ENCODE data around the gene CAMK1D. TPM values are rescaled to one million over a fixed set of nuclear protein-coding genes. Genes with fewer than 3 reads are reported as not detected.

Gene CAMK1D
- total and polyA plus RNA-seq, 2 experiments from 2014 or later = 4.6 to 7.2 TPM

- no peak overlapping the region for H2AFZ ChIP-seq
- no peak overlapping the region for H3K4me3 ChIP-seq
- no peaks in the 10 kb centered on the region; the same call in 1 of the 2 replicates for H3K79me2 ChIP-seq (replicated peaks; ENCODE audit: insufficient read depth)
- H3K36me3 ChIP-seq (ENCODE audit: insufficient read depth) = no peaks in the 10 kb centered on the region
- no peak for DNase-seq (ENCODE audit: low spot score)
- peaks cover 18% of the 10 kb centered on the region for H3K4me1 ChIP-seq (ENCODE audit: insufficient read depth)
- 0 out of 2 replicates have a peak, but pooled peaks cover 5% of the 10 kb centered on the region for H4K20me1 ChIP-seq (replicated peaks; ENCODE audit: insufficient read depth)
- no peak overlapping the region for H3K27ac Mint-ChIP-seq
- H3K4me1 Mint-ChIP-seq = peaks cover 31% of the 10 kb centered on the region
- H3F3A ChIP-seq (replicated peaks; ENCODE audit: low read depth) = no peaks in the 10 kb centered on the region
- peaks cover 4% of the 10 kb centered on the region; the same call in 1 of the 3 replicates for H3K36me3 Mint-ChIP-seq (ENCODE audit: low read depth)
- H3K4me3 Mint-ChIP-seq = no peak overlapping the region
- no peak overlapping the region for H3K4me2 ChIP-seq
- no peaks in the 10 kb centered on the region for H3K27me3 ChIP-seq (ENCODE audit: insufficient read depth)
- peaks cover 6% of the 10 kb centered on the region for H3K27me3 Mint-ChIP-seq (ENCODE audit: insufficient read depth, low read depth, poor library complexity)
- H3K9me3 Mint-ChIP-seq = no peaks in the 10 kb centered on the region; the same call in 2 of the 3 replicates
- H3K9me2 ChIP-seq (ENCODE audit: insufficient read depth) = no peaks in the 10 kb centered on the region
- H3K27ac ChIP-seq (ENCODE audit: low read depth) = no peak overlapping the region
- no peak for TF ChIP-seq ZNF331 (CRISPR knock-in tag; IDR thresholded peaks at IDR 0.05; ENCODE audit: low read depth)
- ATAC-seq = no peak
These were observed 155.3 kb downstream of the CAMK1D start for GRCh38 chr10:12504628-12505027.

GRCh38 chr10:12505683-12506082, 156.3 kb downstream of the CAMK1D start:
- peaks cover 4% of the 10 kb centered on the region; the same call in 1 of the 3 replicates for H3K36me3 Mint-ChIP-seq (ENCODE audit: low read depth)
- H3F3A ChIP-seq (replicated peaks; ENCODE audit: low read depth) = no peaks in the 10 kb centered on the region
- no peak for TF ChIP-seq ZNF331 (CRISPR knock-in tag; IDR thresholded peaks at IDR 0.05; ENCODE audit: low read depth)
- TF ChIP-seq JUNB (IDR thresholded peaks at IDR 0.05; ENCODE audit: unreplicated experiment) = no peak
- TF ChIP-seq EZH2phosphoT487 (IDR thresholded peaks at IDR 0.05; ENCODE audit: unreplicated experiment) = no peak
- no peak for TF ChIP-seq STAT1 (IDR thresholded peaks at IDR 0.05; ENCODE audit: unreplicated experiment)
- TF ChIP-seq ZNF462 (CRISPR knock-in tag; IDR thresholded peaks at IDR 0.05) = no peak
- TF ChIP-seq ZNF114 (CRISPR knock-in tag; IDR thresholded peaks at IDR 0.05) = no peak
- no peak for TF ChIP-seq NANOG (IDR thresholded peaks at IDR 0.05; ENCODE audit: borderline replicate concordance)
- TF ChIP-seq ETS1 (IDR thresholded peaks at IDR 0.05) = no peak
- no peak for TF ChIP-seq REST (IDR thresholded peaks at IDR 0.05; ENCODE audit: unreplicated experiment)
- H3K79me2 ChIP-seq (replicated peaks; ENCODE audit: insufficient read depth) = no peaks in the 10 kb centered on the region; the same call in 1 of the 2 replicates
- no peak overlapping the region for H3K4me2 ChIP-seq
- H3K27me3 Mint-ChIP-seq (ENCODE audit: insufficient read depth, low read depth, poor library complexity) = peaks cover 4% of the 10 kb centered on the region
- no peak overlapping the region for H3K4me3 ChIP-seq
- no peak overlapping the region for H2AFZ ChIP-seq
- H4K20me1 ChIP-seq (replicated peaks; ENCODE audit: insufficient read depth) = 0 out of 2 replicates have a peak, but pooled peaks cover 5% of the 10 kb centered on the region
- no peak overlapping the region for H3K27ac Mint-ChIP-seq
- peaks cover 29% of the 10 kb centered on the region for H3K4me1 Mint-ChIP-seq
- DNase-seq (ENCODE audit: low spot score) (no peak), ATAC-seq (no peak)
- no peak overlapping the region for H3K4me3 Mint-ChIP-seq
- no peak overlapping the region for H3K27ac ChIP-seq (ENCODE audit: low read depth)
- H3K4me1 ChIP-seq (ENCODE audit: insufficient read depth) = peaks cover 16% of the 10 kb centered on the region
- H3K9me2 ChIP-seq (ENCODE audit: insufficient read depth) = no peaks in the 10 kb centered on the region
- H3K36me3 ChIP-seq (ENCODE audit: insufficient read depth) = no peaks in the 10 kb centered on the region
- no peaks in the 10 kb centered on the region for H3K27me3 ChIP-seq (ENCODE audit: insufficient read depth)
- no peaks in the 10 kb centered on the region; the same call in 2 of the 3 replicates for H3K9me3 Mint-ChIP-seq
